ENCODE data around the gene FTL.

FTL gene

DNA sequence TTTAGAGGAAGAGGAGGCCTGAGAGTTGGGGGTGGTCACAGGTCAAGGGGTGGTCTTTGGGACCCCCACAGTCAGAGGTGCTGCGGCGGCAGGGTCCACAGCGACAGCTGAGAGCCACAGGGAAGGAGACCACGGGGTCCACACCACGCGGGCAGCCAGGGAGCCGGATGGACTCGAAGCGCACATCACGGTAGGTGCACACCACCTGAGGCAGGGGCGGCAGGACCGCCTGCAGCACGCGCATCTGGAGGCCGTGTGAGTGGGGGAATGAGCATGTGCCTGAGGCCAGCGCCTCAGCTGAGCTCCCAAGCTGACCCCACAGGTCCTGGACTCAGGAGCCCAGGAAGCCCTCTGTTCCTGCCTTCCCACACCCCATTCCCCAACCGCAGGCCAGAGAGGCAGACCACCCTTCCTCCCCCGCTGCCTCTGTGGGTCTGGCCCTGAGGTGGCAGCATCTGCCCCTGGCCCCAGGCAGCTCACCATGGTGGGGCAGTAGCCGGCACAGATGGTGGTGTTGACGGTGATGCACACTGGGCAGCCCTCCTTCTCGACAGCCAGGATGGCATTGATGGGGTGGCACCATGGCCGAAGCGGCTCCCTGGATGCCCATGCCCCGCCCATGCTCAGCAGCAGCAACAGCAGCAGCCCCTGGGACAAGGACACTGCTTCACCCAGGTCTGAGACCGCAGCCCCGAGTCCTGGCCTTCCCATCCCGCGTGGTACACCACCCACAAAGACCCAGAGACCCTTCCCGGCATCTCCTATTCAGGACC, 51.1 kb downstream of the FTL start:
- Histone ChIP-seq H3K27me3 (ENCODE audit: low read depth, low read length) (no peaks in the 10 kb centered on the region), H3K9ac (ENCODE audit: low read length) (no peak overlapping the region), H2AFZ (ENCODE audit: low read depth, low read length) (no peak overlapping the region), H3K36me3 (replicated peaks; ENCODE audit: low read depth, low read length) (peaks cover 29% of the 10 kb centered on the region), H3K27ac (ENCODE audit: low read length) (no peak overlapping the region), H4K20me1 (ENCODE audit: insufficient read depth, low read length) (no peaks in the 10 kb centered on the region), H3K79me2 (ENCODE audit: low read length) (no peaks in the 10 kb centered on the region), H3K4me1 (ENCODE audit: low read length) (peaks cover 9% of the 10 kb centered on the region), H3K9me3 (ENCODE audit: insufficient read depth, low read length) (no peaks in the 10 kb centered on the region), H3K4me2 (ENCODE audit: low read length) (no peak overlapping the region), H3K4me3 (ENCODE audit: low read length) (no peak overlapping the region)
- TF ChIP-seq, protein P1, sequence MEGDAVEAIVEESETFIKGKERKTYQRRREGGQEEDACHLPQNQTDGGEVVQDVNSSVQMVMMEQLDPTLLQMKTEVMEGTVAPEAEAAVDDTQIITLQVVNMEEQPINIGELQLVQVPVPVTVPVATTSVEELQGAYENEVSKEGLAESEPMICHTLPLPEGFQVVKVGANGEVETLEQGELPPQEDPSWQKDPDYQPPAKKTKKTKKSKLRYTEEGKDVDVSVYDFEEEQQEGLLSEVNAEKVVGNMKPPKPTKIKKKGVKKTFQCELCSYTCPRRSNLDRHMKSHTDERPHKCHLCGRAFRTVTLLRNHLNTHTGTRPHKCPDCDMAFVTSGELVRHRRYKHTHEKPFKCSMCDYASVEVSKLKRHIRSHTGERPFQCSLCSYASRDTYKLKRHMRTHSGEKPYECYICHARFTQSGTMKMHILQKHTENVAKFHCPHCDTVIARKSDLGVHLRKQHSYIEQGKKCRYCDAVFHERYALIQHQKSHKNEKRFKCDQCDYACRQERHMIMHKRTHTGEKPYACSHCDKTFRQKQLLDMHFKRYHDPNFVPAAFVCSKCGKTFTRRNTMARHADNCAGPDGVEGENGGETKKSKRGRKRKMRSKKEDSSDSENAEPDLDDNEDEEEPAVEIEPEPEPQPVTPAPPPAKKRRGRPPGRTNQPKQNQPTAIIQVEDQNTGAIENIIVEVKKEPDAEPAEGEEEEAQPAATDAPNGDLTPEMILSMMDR (IDR thresholded peaks at IDR 0.05; ENCODE audit: low read depth, low read length), result no peak
- TF ChIP-seq EZH2phosphoT487 (IDR thresholded peaks at IDR 0.05; ENCODE audit: low read depth), result no peak
